Cardiac muscle cell (in vitro differentiated cells and primary cell): Measurements from ENCODE around the gene OCIAD2. TPM values are rescaled to one million over a fixed set of nuclear protein-coding genes. Genes with fewer than 3 reads are reported as not detected.

Experiments used
- DNase-seq, 2 donors: peaks; one replicate each; pipeline versions ENCODE4 v3.0.0 to v3.0.0-alpha.2; 2010 to 2017; ENCODE audit warnings: low read depth in 1 of 2, low spot score in 1 of 2
- H3K27ac ChIP-seq: fragments of 200-600 bp; sonication (generic); 2 replicates; pipeline ENCODE4 v1.5.1; 2016
- H3K27me3 ChIP-seq: fragments of 200-600 bp; sonication (generic); 2 replicates; pipeline ENCODE4 v1.6.0; 2016; ENCODE audit warnings: control low read depth
- H3K36me3 ChIP-seq: fragments of 200-600 bp; sonication (generic); 2 replicates; pipeline ENCODE4 v1.5.1; 2016; ENCODE audit warnings: control low read depth
- H3K4me1 ChIP-seq: fragments of 200-600 bp; sonication (generic); 2 replicates; pipeline ENCODE4 v1.8.1; 2017; ENCODE audit warnings: low read depth, mild to moderate bottlenecking, mixed run types
- H3K4me3 ChIP-seq: fragments of 200-600 bp; sonication (generic); 2 replicates; pipeline ENCODE4 v1.5.1; 2016; ENCODE audit warnings: mild to moderate bottlenecking
- H3K9me3 ChIP-seq: fragments of 200-600 bp; sonication (generic); 2 replicates; pipeline ENCODE4 v1.5.1; 2017; ENCODE audit warnings: low read depth, mild to moderate bottlenecking, control low read depth
- polyA plus RNA-seq: library from polyadenylated mRNA; unstranded; fragments of >200 nt; fragmentation: Nextera tagmentation; extraction: Ambion mirVana; gene quantifications from 2 replicates; pipeline ENCODE4 v1.2.1, GENCODE V29; 2016
- total RNA-seq: library from RNA; depleted of rRNA; stranded (reverse); fragments of >200 nt; gene quantifications from 2 replicates; pipeline ENCODE4 v1.2.3, GENCODE V29; 2016
- TF ChIP-seq, protein P1 (sequence below): IDR thresholded peaks from 2 replicates; pipeline ENCODE4 v1.5.1; 2012; ENCODE audit warnings: low read depth, mild to moderate bottlenecking, low read length

OCIAD2 gene
- total and polyA plus RNA-seq, 2 experiments from 2014 or later, result 14.5 to 88.0 TPM

DNA sequence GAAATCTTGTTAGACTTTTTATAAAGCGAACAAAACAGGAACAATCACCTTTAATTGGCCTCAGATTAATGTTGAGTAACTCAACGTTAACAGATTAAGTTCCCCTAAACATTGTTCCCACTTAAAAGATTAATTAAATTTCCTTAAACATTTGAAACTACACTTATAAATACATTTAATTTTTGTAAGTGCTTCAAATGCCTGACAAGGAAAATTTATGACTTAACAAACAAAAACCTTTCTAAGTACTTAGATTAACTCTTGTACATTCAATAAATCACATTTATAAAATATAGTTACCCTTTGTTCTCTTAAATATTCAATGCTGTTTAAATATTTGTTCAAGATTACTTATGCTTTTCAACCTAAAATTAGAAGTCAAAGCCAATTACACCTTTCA is 39.4 kb upstream of the OCIAD2 start:
- Histone ChIP-seq H3K27me3 (no peaks in the 10 kb centered on the region), H3K4me1 (no peaks in the 10 kb centered on the region), H3K36me3 (no peaks in the 10 kb centered on the region), H3K27ac (no peak overlapping the region), H3K4me3 (no peak overlapping the region), H3K9me3 (no peaks in the 10 kb centered on the region)
- no peak for DNase-seq
- TF ChIP-seq, protein P1, sequence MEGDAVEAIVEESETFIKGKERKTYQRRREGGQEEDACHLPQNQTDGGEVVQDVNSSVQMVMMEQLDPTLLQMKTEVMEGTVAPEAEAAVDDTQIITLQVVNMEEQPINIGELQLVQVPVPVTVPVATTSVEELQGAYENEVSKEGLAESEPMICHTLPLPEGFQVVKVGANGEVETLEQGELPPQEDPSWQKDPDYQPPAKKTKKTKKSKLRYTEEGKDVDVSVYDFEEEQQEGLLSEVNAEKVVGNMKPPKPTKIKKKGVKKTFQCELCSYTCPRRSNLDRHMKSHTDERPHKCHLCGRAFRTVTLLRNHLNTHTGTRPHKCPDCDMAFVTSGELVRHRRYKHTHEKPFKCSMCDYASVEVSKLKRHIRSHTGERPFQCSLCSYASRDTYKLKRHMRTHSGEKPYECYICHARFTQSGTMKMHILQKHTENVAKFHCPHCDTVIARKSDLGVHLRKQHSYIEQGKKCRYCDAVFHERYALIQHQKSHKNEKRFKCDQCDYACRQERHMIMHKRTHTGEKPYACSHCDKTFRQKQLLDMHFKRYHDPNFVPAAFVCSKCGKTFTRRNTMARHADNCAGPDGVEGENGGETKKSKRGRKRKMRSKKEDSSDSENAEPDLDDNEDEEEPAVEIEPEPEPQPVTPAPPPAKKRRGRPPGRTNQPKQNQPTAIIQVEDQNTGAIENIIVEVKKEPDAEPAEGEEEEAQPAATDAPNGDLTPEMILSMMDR, result no peak

DNA sequence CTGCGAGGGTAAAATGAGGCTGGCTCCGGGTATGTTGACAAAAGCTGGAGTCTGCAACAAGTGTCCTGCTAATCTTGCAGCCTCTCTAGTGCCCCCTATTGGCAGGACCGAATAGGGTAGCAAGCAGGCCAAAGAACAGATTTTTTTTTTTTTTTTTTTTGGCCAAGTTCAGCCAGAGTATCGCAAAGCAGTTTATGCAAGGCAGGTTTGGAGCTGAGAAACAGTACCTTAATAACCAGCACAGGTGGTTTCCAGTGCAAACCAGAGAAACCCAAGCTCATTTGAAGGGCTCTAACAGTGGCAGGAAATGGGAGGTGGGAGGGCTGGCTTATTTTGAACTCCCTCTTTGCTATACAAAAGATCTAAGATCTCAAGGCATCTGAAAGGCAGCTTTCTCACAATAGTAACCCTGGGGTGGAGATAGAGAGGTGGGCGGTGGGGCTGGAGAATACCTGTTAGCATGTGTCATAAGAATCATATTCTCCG is 38.2 kb upstream of the OCIAD2 start:
- TF ChIP-seq, protein P1, result peak; percentile 43
- no peaks in the 10 kb centered on the region for H3K4me1 ChIP-seq
- no peak overlapping the region for H3K27ac ChIP-seq
- no peaks in the 10 kb centered on the region for H3K9me3 ChIP-seq
- no peaks in the 10 kb centered on the region for H3K36me3 ChIP-seq
- no peak for DNase-seq
- H3K27me3 ChIP-seq, result no peaks in the 10 kb centered on the region
- no peak overlapping the region for H3K4me3 ChIP-seq

DNA sequence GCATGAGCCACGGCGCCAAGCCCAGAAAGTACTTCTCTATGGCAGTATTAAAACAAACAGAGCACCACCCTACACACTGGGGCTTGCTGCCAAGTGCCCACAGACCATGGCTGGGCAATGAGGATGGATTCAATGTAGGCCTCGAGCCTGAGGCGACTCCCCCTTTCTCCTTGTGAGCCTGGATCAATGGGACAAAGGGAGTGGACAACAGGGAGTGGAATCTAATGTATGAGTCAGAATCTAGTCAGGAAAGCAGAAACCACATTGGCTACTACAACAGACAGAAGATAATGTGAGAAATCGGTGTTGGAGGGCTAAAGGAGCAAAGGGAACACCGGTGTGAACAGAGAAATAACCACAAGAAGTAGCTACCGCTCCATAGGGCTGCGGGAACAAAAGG is 37.7 kb upstream of the OCIAD2 start:
- peak in 1 of 2 donors; percentile 18 for DNase-seq
- TF ChIP-seq, protein P1, result no peak
- Histone ChIP-seq H3K4me3 (no peak overlapping the region), H3K9me3 (no peaks in the 10 kb centered on the region), H3K27ac (no peak overlapping the region), H3K4me1 (no peaks in the 10 kb centered on the region), H3K36me3 (no peaks in the 10 kb centered on the region), H3K27me3 (no peaks in the 10 kb centered on the region)

DNA sequence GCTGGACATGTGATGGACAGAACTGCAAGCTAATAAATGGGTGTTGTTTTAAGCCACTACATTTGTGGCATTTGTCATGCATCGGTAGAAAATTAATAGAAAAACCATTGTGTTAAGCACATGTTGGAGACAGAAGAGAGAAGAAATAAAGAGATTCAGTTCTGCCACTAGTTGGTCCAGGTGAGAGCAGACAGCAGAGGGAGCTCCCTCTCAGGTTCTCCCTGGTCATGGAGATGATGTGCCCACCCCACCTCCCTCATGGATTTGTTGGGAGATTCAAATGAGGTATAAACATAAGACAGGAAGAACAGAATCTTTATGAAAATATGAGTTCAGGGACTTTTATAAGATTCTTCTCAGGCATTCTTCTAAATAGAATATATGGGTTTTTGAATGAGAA is 36.8 kb upstream of the OCIAD2 start:
- no peaks in the 10 kb centered on the region for H3K9me3 ChIP-seq
- DNase-seq, result no peak

DNA sequence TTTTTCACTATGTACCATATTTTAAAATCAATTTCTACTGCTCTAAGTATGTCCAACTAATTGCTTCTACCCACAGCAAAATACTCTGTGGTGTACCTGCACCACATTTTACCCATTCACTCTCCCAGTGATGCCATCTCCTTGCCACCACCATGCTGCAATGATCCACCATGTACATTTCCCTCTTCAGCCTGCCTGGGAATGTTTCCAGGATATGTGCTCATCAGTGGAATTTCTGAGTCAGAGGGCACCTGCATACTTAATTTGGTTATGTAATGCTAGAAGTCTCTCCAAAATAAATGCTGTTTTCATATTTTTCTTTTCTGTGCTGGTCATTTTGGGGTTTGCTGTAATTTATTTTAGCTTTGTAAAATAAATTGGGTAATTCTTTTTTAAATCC is 33.2 kb upstream of the OCIAD2 start:
- Histone ChIP-seq H3K4me3 (no peak overlapping the region), H3K36me3 (no peaks in the 10 kb centered on the region), H3K9me3 (no peaks in the 10 kb centered on the region), H3K4me1 (no peaks in the 10 kb centered on the region), H3K27me3 (no peaks in the 10 kb centered on the region), H3K27ac (no peak overlapping the region)
- TF ChIP-seq, protein P1, result no peak
- peak in 1 of 2 donors; percentile 75 for DNase-seq

More for the DNA sequence above, 36.8 kb upstream of the OCIAD2 start:
- no peak overlapping the region for H3K27ac ChIP-seq
- H3K27me3 ChIP-seq, result no peaks in the 10 kb centered on the region
- TF ChIP-seq, protein P1, result no peak
- no peak overlapping the region for H3K4me3 ChIP-seq
- no peaks in the 10 kb centered on the region for H3K36me3 ChIP-seq
- no peaks in the 10 kb centered on the region for H3K4me1 ChIP-seq

DNA sequence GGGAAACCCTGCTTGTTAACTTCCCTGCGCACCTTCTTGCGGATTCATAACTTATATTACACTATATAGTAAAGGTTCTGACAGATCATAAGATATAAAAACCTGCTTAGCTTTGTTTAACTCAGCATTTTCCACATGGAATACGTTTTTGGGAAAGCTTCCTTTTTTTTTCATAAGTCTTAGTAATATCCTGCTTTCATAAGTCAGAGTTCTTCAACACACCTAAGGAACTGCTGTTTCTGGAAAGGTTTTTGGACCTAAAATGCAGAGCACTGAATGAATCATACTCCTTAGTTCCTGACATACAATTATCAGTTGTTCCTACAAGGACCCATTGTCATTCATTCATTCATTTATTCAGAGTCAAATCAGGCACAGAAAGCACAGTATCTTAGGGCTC is 32.3 kb upstream of the OCIAD2 start:
- DNase-seq, result no peak
- TF ChIP-seq, protein P1, result no peak
- no peaks in the 10 kb centered on the region for H3K9me3 ChIP-seq
- H3K27me3 ChIP-seq, result no peaks in the 10 kb centered on the region
- H3K4me3 ChIP-seq, result no peak overlapping the region
- H3K27ac ChIP-seq, result no peak overlapping the region
- H3K4me1 ChIP-seq, result no peaks in the 10 kb centered on the region
- H3K36me3 ChIP-seq, result no peaks in the 10 kb centered on the region
